ENCODE data around the gene SPDYE4.

GRCh38 chr17:8800656-8801055 is 42.3 kb upstream of the SPDYE4 start:
- TF ChIP-seq PATZ1 (CRISPR knock-in tag; IDR thresholded peaks at IDR 0.05; ENCODE audit: borderline replicate concordance) (no peak), PPARA (CRISPR knock-in tag; IDR thresholded peaks at IDR 0.05; ENCODE audit: borderline replicate concordance) (no peak), POU6F1 (CRISPR knock-in tag; IDR thresholded peaks at IDR 0.05; ENCODE audit: borderline replicate concordance, low read depth) (no peak), CSRNP3 (CRISPR knock-in tag; IDR thresholded peaks at IDR 0.05) (no peak), ZNF8 (CRISPR knock-in tag; IDR thresholded peaks at IDR 0.05) (no peak), RARB (CRISPR knock-in tag; IDR thresholded peaks at IDR 0.05) (no peak), OSR1 (CRISPR knock-in tag; IDR thresholded peaks at IDR 0.05) (no peak), ESRRG (CRISPR knock-in tag; IDR thresholded peaks at IDR 0.05) (no peak), ARNTL (CRISPR knock-in tag; IDR thresholded peaks at IDR 0.05; ENCODE audit: borderline replicate concordance, low read depth) (no peak), CREB5 (CRISPR knock-in tag; IDR thresholded peaks at IDR 0.05; ENCODE audit: low read depth) (no peak), ZFP3 (CRISPR knock-in tag; IDR thresholded peaks at IDR 0.05) (no peak)

Data from SK-N-SH treated with all-trans-retinoic acid at 6 μM for 48 hours (cell line).